HEK293 (cell line): ENCODE measurements around the gene AQP3.

ENCODE experiments used
- MZF1 ChIP-seq: fragments of 450-650 bp; formaldehyde crosslinking; IDR thresholded peaks from 2 replicates; pipeline ENCODE4 v1.5.1; 2017; ENCODE audit warnings: missing biosample characterization, missing genetic modification characterization, borderline replicate concordance
- ZNF121 ChIP-seq: fragments of 450-650 bp; formaldehyde crosslinking; IDR thresholded peaks from 2 replicates; pipeline ENCODE4 v1.5.1; 2016; ENCODE audit warnings: missing biosample characterization, missing genetic modification characterization
- ZNF214 ChIP-seq: fragments of 450-650 bp; formaldehyde crosslinking; IDR thresholded peaks from 2 replicates; pipeline ENCODE4 v1.5.1; 2017; ENCODE audit warnings: missing biosample characterization, mild to moderate bottlenecking, missing genetic modification characterization, borderline replicate concordance
- ZNF280D ChIP-seq: fragments of 450-650 bp; formaldehyde crosslinking; IDR thresholded peaks from 2 replicates; pipeline ENCODE4 v1.5.1; 2016; ENCODE audit warnings: missing biosample characterization, missing genetic modification characterization
- ZNF335 ChIP-seq: fragments of 450-650 bp; formaldehyde crosslinking; conservative IDR thresholded peaks from 2 replicates; pipeline ENCODE4 v1.5.1; 2016; ENCODE audit warnings: missing biosample characterization, missing genetic modification characterization
- ZNF449 ChIP-seq: fragments of 450-650 bp; formaldehyde crosslinking; IDR thresholded peaks from 2 replicates; pipeline ENCODE4 v1.5.1; 2017; ENCODE audit warnings: missing biosample characterization, mild to moderate bottlenecking, missing genetic modification characterization, moderate library complexity
- ZNF776 ChIP-seq: fragments of 450-650 bp; formaldehyde crosslinking; IDR thresholded peaks from 2 replicates; pipeline ENCODE4 v1.5.0; 2017; ENCODE audit warnings: missing biosample characterization, missing genetic modification characterization, borderline replicate concordance
- ZNF843 ChIP-seq: fragments of 450-650 bp; formaldehyde crosslinking; IDR thresholded peaks from 2 replicates; pipeline ENCODE4 v1.5.1; 2016; ENCODE audit warnings: missing biosample characterization, missing genetic modification characterization
- ZSCAN18 ChIP-seq: fragments of 450-650 bp; formaldehyde crosslinking; IDR thresholded peaks from 2 replicates; pipeline ENCODE4 v1.5.1; 2016; ENCODE audit warnings: missing biosample characterization, missing genetic modification characterization
- TF ChIP-seq, protein P1 (sequence below): fragments of 450-650 bp; formaldehyde crosslinking; IDR thresholded peaks from 2 replicates; pipeline ENCODE4 v1.5.1; 2016; ENCODE audit warnings: missing biosample characterization, missing genetic modification characterization
- TF ChIP-seq, protein P2 (sequence below): fragments of 450-650 bp; formaldehyde crosslinking; IDR thresholded peaks from 2 replicates; pipeline ENCODE4 v1.5.1; 2017; ENCODE audit warnings: missing biosample characterization, missing genetic modification characterization

- TF ChIP-seq, protein P1, sequence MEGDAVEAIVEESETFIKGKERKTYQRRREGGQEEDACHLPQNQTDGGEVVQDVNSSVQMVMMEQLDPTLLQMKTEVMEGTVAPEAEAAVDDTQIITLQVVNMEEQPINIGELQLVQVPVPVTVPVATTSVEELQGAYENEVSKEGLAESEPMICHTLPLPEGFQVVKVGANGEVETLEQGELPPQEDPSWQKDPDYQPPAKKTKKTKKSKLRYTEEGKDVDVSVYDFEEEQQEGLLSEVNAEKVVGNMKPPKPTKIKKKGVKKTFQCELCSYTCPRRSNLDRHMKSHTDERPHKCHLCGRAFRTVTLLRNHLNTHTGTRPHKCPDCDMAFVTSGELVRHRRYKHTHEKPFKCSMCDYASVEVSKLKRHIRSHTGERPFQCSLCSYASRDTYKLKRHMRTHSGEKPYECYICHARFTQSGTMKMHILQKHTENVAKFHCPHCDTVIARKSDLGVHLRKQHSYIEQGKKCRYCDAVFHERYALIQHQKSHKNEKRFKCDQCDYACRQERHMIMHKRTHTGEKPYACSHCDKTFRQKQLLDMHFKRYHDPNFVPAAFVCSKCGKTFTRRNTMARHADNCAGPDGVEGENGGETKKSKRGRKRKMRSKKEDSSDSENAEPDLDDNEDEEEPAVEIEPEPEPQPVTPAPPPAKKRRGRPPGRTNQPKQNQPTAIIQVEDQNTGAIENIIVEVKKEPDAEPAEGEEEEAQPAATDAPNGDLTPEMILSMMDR (tag by site-specific recombination): no peak
- TF ChIP-seq ZNF280D (tag by site-specific recombination) (no peak), MZF1 (no peak), ZNF214 (tag by site-specific recombination) (no peak), ZNF335 (no peak), ZSCAN18 (tag by site-specific recombination) (no peak), ZNF121 (tag by site-specific recombination) (no peak), ZNF843 (tag by site-specific recombination) (no peak), ZNF776 (tag by site-specific recombination) (no peak), ZNF449 (tag by site-specific recombination) (no peak)
- TF ChIP-seq, protein P2, sequence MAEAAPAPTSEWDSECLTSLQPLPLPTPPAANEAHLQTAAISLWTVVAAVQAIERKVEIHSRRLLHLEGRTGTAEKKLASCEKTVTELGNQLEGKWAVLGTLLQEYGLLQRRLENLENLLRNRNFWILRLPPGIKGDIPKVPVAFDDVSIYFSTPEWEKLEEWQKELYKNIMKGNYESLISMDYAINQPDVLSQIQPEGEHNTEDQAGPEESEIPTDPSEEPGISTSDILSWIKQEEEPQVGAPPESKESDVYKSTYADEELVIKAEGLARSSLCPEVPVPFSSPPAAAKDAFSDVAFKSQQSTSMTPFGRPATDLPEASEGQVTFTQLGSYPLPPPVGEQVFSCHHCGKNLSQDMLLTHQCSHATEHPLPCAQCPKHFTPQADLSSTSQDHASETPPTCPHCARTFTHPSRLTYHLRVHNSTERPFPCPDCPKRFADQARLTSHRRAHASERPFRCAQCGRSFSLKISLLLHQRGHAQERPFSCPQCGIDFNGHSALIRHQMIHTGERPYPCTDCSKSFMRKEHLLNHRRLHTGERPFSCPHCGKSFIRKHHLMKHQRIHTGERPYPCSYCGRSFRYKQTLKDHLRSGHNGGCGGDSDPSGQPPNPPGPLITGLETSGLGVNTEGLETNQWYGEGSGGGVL (tag by site-specific recombination): no peak
These were observed 7.7 kb downstream of the AQP3 start for GRCh38 chr9:33439731-33440130.
